Mesendoderm (in vitro differentiated cells): ENCODE results near the gene RUNX2.
A peak's percentile ranks its signal among the peaks of the same experiment; 100 is the strongest.

ENCODE experiments used
- DNase-seq: peaks from one replicate; pipeline ENCODE4 v3.0.0; 2013
- H2AK5ac ChIP-seq: 2 replicates; pipeline ENCODE4 v1.6.1; 2013; ENCODE audit warnings: low read length, inconsistent platforms
- H2BK120ac ChIP-seq: 2 replicates; pipeline ENCODE4 v1.6.1; 2013; ENCODE audit warnings: low read depth, mild to moderate bottlenecking, low read length, moderate library complexity, mixed read lengths
- H2BK15ac ChIP-seq: replicated peaks from 2 replicates; pipeline ENCODE4 v1.6.1; 2013; ENCODE audit warnings: low read depth, mild to moderate bottlenecking, moderate library complexity
- H2BK5ac ChIP-seq: 2 replicates; pipeline ENCODE4 v1.6.1; 2013; ENCODE audit warnings: low read length, inconsistent platforms
- H3K18ac ChIP-seq: 2 replicates; pipeline ENCODE4 v1.6.1; 2013; ENCODE audit warnings: mild to moderate bottlenecking, low read length, mixed read lengths
- H3K23ac ChIP-seq: one replicate; pipeline ENCODE4 v1.6.1; 2013; ENCODE audit warnings: low read length
- H3K27ac ChIP-seq: 2 replicates; pipeline ENCODE4 v1.5.1; 2013; ENCODE audit warnings: low read depth, mild to moderate bottlenecking, inconsistent platforms, low read length, moderate library complexity
- H3K27me3 ChIP-seq: 2 replicates; pipeline ENCODE4 v1.6.1; 2013; ENCODE audit warnings: low read length, control low read depth, mild to moderate bottlenecking, inconsistent platforms; ENCODE audit not compliant: insufficient read depth, poor library complexity
- H3K36me3 ChIP-seq: 2 replicates; pipeline ENCODE4 v1.6.1; 2013; ENCODE audit warnings: low read length, inconsistent platforms; ENCODE audit not compliant: control insufficient read depth, insufficient read depth
- H3K4ac ChIP-seq: one replicate; pipeline ENCODE4 v1.6.1; 2013; ENCODE audit warnings: low read depth, mild to moderate bottlenecking, low read length, moderate library complexity
- H3K4me1 ChIP-seq: 2 replicates; pipeline ENCODE4 v1.6.1; 2013; ENCODE audit warnings: low read depth, low read length, inconsistent platforms; ENCODE audit not compliant: control insufficient read depth
- H3K4me2 ChIP-seq: 2 replicates; pipeline ENCODE4 v1.6.1; 2013; ENCODE audit warnings: low read length
- H3K4me3 ChIP-seq: 2 replicates; pipeline ENCODE4 v1.5.1; 2013; ENCODE audit warnings: mild to moderate bottlenecking, low read length
- H3K56ac ChIP-seq: one replicate; pipeline ENCODE4 v1.6.1; 2013; ENCODE audit warnings: low read length
- H3K79me1 ChIP-seq: 2 replicates; pipeline ENCODE4 v1.6.1; 2013; ENCODE audit warnings: low read length, inconsistent platforms
- H3K79me2 ChIP-seq: 2 replicates; pipeline ENCODE4 v1.6.1; 2013; ENCODE audit warnings: mild to moderate bottlenecking, low read length; ENCODE audit not compliant: control insufficient read depth, insufficient read depth
- H3K9ac ChIP-seq: 2 replicates; pipeline ENCODE4 v1.6.1; 2013; ENCODE audit warnings: low read length, inconsistent platforms
- H4K5ac ChIP-seq: one replicate; pipeline ENCODE4 v1.6.1; 2013; ENCODE audit warnings: low read length
- H4K8ac ChIP-seq: one replicate; pipeline ENCODE4 v1.6.1; 2013; ENCODE audit warnings: low read depth, mild to moderate bottlenecking, control low read depth, low read length, moderate library complexity
- WGBS: extraction: QIAGEN DNeasy Blood & Tissue Kit; methylation state at CpG from one replicate; pipeline ENCODE4 v1.1.7; 2013; ENCODE audit warnings: low lambda C conversion rate, missing lambda C conversion rate; ENCODE audit not compliant: insufficient coverage; ENCODE audit errors: extremely low coverage; 5-methylcytosine and 5-hydroxymethylcytosine counted together

Gene RUNX2

DNA sequence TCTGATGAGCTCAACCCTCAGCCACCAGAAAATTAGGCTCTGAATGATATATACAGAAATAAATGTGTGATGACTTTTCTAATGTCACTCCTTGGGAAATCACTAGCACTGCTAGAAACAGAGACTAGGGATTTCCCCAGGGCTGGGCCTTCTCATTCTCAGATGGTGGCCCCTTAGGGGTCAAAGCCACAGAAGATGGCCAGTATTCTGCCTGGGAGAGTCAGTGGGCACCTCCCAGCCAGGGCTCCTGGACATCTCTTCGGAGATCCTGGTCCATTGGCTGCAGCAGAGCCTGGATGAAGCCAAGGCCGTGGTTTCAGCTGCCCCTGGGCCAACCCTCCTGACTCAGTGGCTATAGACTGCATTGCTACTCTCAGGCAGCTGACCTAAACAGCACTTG is 326.5 kb downstream of the RUNX2 start:
- no peaks in the 10 kb centered on the region for H3K79me1 ChIP-seq
- no peak overlapping the region for H3K27ac ChIP-seq
- H3K4ac ChIP-seq, result no peak overlapping the region
- no peak for DNase-seq
- no peaks in the 10 kb centered on the region for H3K27me3 ChIP-seq
- H3K23ac ChIP-seq, result no peak overlapping the region
- no peak overlapping the region for H2BK15ac ChIP-seq
- no peaks in the 10 kb centered on the region for H3K36me3 ChIP-seq
- no peak overlapping the region for H2AK5ac ChIP-seq
- no peak overlapping the region for H3K4me2 ChIP-seq
- no peak overlapping the region for H3K9ac ChIP-seq
- H3K79me2 ChIP-seq, result no peaks in the 10 kb centered on the region
- no peak overlapping the region for H3K4me3 ChIP-seq
- H2BK5ac ChIP-seq, result no peak overlapping the region
- no peak overlapping the region for H3K18ac ChIP-seq
- no peak overlapping the region for H3K56ac ChIP-seq
- H2BK120ac ChIP-seq, result no peak overlapping the region
- H4K5ac ChIP-seq, result no peak overlapping the region
- H3K4me1 ChIP-seq, result no peaks in the 10 kb centered on the region
- no peak overlapping the region for H4K8ac ChIP-seq
- WGBS, result no CpG with 5 or more reads among the region's 2 CpGs

GRCh38 chr6:45655745-45656476 is 327.8 kb downstream of the RUNX2 start:
- H3K18ac ChIP-seq, result no peak overlapping the region
- H3K23ac ChIP-seq, result no peak overlapping the region
- H3K4ac ChIP-seq, result no peak overlapping the region
- WGBS, result no CpG with 5 or more reads among the region's 4 CpGs
- no peak overlapping the region for H3K9ac ChIP-seq
- H3K79me1 ChIP-seq, result no peaks in the 10 kb centered on the region
- H3K27ac ChIP-seq, result peak overlapping the region; percentile 11
- H3K4me2 ChIP-seq, result no peak overlapping the region
- H2AK5ac ChIP-seq, result no peak overlapping the region
- no peak overlapping the region for H2BK5ac ChIP-seq
- H3K79me2 ChIP-seq, result no peaks in the 10 kb centered on the region
- DNase-seq, result peak; percentile 83
- no peak overlapping the region for H2BK15ac ChIP-seq
- H3K4me3 ChIP-seq, result no peak overlapping the region
- H3K4me1 ChIP-seq, result no peaks in the 10 kb centered on the region
- no peaks in the 10 kb centered on the region for H3K27me3 ChIP-seq
- H4K5ac ChIP-seq, result no peak overlapping the region
- no peaks in the 10 kb centered on the region for H3K36me3 ChIP-seq
- no peak overlapping the region for H4K8ac ChIP-seq
- H2BK120ac ChIP-seq, result no peak overlapping the region
- no peak overlapping the region for H3K56ac ChIP-seq

DNA sequence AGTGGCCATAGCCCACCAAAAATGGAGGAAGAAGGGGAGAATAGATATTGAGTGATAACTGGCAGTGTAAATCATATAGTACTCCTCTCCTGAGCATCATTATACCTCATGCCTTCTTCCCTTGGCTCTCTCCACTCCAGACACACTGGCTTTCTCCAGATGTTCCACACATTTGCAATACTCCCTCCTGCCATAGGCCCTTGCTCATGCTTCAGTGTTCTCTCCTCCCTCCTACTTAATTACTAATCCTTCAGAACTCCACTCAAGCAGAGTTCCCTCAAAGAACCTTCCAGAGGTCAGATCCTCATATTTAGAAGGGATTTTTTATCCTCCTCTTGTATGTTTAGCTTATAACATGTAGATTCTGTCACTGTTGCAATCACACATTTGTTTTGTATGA is 329.1 kb downstream of the RUNX2 start:
- no peak for DNase-seq
- Histone ChIP-seq H3K27ac (no peak overlapping the region), H2AK5ac (no peak overlapping the region)

GRCh38 chr6:45658400-45658799 is 330.3 kb downstream of the RUNX2 start:
- Histone ChIP-seq H2BK5ac (no peak overlapping the region), H3K36me3 (no peaks in the 10 kb centered on the region), H2BK120ac (no peak overlapping the region), H2BK15ac (no peak overlapping the region), H3K23ac (no peak overlapping the region), H3K9ac (no peak overlapping the region), H3K79me1 (no peaks in the 10 kb centered on the region), H3K79me2 (no peaks in the 10 kb centered on the region), H3K4ac (no peak overlapping the region), H3K27ac (no peak overlapping the region), H3K4me2 (no peak overlapping the region), H2AK5ac (no peak overlapping the region), H4K8ac (no peak overlapping the region), H3K27me3 (no peaks in the 10 kb centered on the region), H3K18ac (no peak overlapping the region), H3K4me1 (no peaks in the 10 kb centered on the region), H3K4me3 (no peak overlapping the region), H4K5ac (no peak overlapping the region), H3K56ac (no peak overlapping the region)
- WGBS, result no CpG with 5 or more reads among the region's 1 CpG
- DNase-seq, result no peak

More for the DNA sequence above, 329.1 kb downstream of the RUNX2 start:
- no peaks in the 10 kb centered on the region for H3K4me1 ChIP-seq
- no peak overlapping the region for H2BK120ac ChIP-seq
- H3K9ac ChIP-seq, result no peak overlapping the region
- H3K56ac ChIP-seq, result no peak overlapping the region
- H4K5ac ChIP-seq, result no peak overlapping the region
- no peaks in the 10 kb centered on the region for H3K27me3 ChIP-seq
- H3K18ac ChIP-seq, result no peak overlapping the region
- no peak overlapping the region for H2BK5ac ChIP-seq
- H3K79me2 ChIP-seq, result no peaks in the 10 kb centered on the region
- no peak overlapping the region for H4K8ac ChIP-seq
- no peaks in the 10 kb centered on the region for H3K36me3 ChIP-seq
- H3K4ac ChIP-seq, result no peak overlapping the region
- H2BK15ac ChIP-seq, result no peak overlapping the region
- no peak overlapping the region for H3K4me3 ChIP-seq
- H3K4me2 ChIP-seq, result no peak overlapping the region
- H3K79me1 ChIP-seq, result no peaks in the 10 kb centered on the region
- no peak overlapping the region for H3K23ac ChIP-seq

GRCh38 chr6:45658958-45659357 is 330.8 kb downstream of the RUNX2 start:
- Histone ChIP-seq H3K56ac (no peak overlapping the region), H4K5ac (no peak overlapping the region), H3K4ac (no peak overlapping the region), H2BK5ac (no peak overlapping the region), H3K23ac (no peak overlapping the region), H3K9ac (no peak overlapping the region), H3K79me1 (no peaks in the 10 kb centered on the region), H3K4me3 (no peak overlapping the region), H3K18ac (no peak overlapping the region), H2BK120ac (no peak overlapping the region), H4K8ac (no peak overlapping the region), H2AK5ac (no peak overlapping the region), H3K4me1 (no peaks in the 10 kb centered on the region), H2BK15ac (no peak overlapping the region), H3K27ac (no peak overlapping the region), H3K79me2 (no peaks in the 10 kb centered on the region), H3K36me3 (no peaks in the 10 kb centered on the region), H3K4me2 (no peak overlapping the region), H3K27me3 (no peaks in the 10 kb centered on the region)
- no peak for DNase-seq
- no CpG with 5 or more reads among the region's 5 CpGs for WGBS

DNA sequence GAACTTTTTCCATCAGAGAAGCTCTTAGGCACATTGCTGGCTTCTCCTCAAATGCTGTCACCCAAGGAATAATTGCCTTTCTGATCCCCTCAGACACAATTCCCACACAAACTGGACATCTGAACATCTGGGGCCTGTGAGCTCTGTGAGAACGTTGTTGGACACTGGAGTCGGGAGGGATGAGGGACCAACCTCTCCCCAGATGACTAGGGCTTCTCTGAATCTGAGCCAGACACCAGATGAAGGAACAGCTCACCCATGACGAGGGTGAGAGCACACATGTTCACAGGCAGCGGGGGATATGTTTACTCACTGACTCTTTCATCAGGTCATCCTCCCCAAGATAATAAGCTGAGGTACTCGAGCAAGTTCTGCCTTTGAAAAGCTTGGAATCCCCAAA is 333.5 kb downstream of the RUNX2 start:
- H3K23ac ChIP-seq, result no peak overlapping the region
- H3K18ac ChIP-seq, result no peak overlapping the region
- no peak overlapping the region for H3K4me2 ChIP-seq
- H4K5ac ChIP-seq, result no peak overlapping the region
- H2BK15ac ChIP-seq, result no peak overlapping the region
- H3K9ac ChIP-seq, result no peak overlapping the region
- H3K4ac ChIP-seq, result no peak overlapping the region
- no peak overlapping the region for H2BK5ac ChIP-seq
- no peaks in the 10 kb centered on the region for H3K79me2 ChIP-seq
- H4K8ac ChIP-seq, result no peak overlapping the region
- no peaks in the 10 kb centered on the region for H3K27me3 ChIP-seq
- no peak overlapping the region for H2BK120ac ChIP-seq
- no peak overlapping the region for H3K56ac ChIP-seq
- DNase-seq, result no peak
- H3K4me1 ChIP-seq, result peaks cover 2% of the 10 kb centered on the region
- H3K36me3 ChIP-seq, result no peaks in the 10 kb centered on the region
- no peaks in the 10 kb centered on the region for H3K79me1 ChIP-seq
- WGBS, result no CpG with 5 or more reads among the region's 5 CpGs
- no peak overlapping the region for H3K4me3 ChIP-seq
- H3K27ac ChIP-seq, result no peak overlapping the region
- no peak overlapping the region for H2AK5ac ChIP-seq
